Measurements from ENCODE around the gene POU6F2. TPM values are rescaled to one million over a fixed set of nuclear protein-coding genes. Genes with fewer than 3 reads are reported as not detected.

The POU6F2 gene
- total and polyA plus RNA-seq, 2 donors from 2014 or later: 0.47 TPM; not detected in 1

DNA sequence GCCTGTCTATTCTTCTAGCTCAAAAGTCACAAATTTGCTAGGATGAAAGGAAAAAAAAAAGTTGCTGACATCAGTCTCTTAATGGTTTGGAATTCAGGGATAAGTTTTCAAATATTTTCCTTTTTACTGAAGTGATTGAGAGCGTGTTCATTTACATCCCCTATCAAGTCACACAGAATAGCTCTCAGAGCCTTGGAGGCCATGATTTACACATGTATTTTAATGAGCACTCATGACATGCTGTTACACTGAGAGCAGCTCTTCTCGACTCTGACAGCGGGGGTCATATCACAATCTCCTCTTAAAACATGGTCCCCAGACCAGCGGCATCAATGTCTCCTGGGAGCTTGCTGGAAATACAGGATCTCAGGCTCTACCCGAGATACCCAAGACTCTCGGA, 232.7 kb downstream of the POU6F2 start:
- no peak overlapping the region for H3K4me3 ChIP-seq (ENCODE audit: low read length in 3 of 3)
- H3K27ac ChIP-seq (ENCODE audit: low read depth in 2 of 2, low read length in 2 of 2): no peak overlapping the region
- H3K9me3 ChIP-seq (ENCODE audit: control insufficient read depth in 2 of 3, insufficient read depth in 1 of 3, low read length in 3 of 3): no peaks in the 10 kb centered on the region
- H3K4me1 ChIP-seq (ENCODE audit: control insufficient read depth in 2 of 3, insufficient read depth in 2 of 3, low read depth in 1 of 3, low read length in 3 of 3): no peaks in the 10 kb centered on the region
- no peaks in the 10 kb centered on the region for H3K27me3 ChIP-seq (ENCODE audit: control insufficient read depth, insufficient read depth, low read length)
- no peaks in the 10 kb centered on the region for H3K36me3 ChIP-seq (ENCODE audit: control insufficient read depth in 2 of 3, insufficient read depth in 3 of 3, low read length in 3 of 3)
- TF ChIP-seq CTCF (IDR thresholded peaks at IDR 0.05; ENCODE audit: borderline replicate concordance, extremely low read depth, insufficient read depth): no peak
- peak in 3 of 5 donors; percentile 15 to 55 (median 48) for DNase-seq
- FAIRE-seq: no peak
- no peak overlapping the region for H3K9ac ChIP-seq (ENCODE audit: low read length in 3 of 3)
- intact Hi-C loops (cut with DNase I): no loop called here

DNA sequence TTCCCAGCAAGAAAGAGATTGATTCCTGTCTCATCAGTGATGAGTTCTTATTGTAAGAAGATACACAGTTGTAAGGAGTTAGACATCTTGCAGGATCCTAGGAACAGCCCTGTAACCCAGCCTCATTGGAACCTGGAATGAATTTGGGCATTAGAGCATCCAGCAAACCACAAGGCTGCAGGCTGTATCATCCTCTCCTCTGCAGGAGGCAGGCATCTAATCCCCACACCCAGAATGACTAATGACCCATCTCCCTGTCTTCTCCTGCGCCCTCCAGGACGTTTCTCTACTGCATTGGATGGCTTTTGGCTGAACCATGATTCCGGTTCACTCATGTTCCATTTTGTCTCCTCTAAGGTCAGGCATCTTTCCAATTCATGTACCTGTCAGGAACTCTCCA, 233.9 kb downstream of the POU6F2 start:
- Histone ChIP-seq H3K4me1 (ENCODE audit: control insufficient read depth in 2 of 3, insufficient read depth in 2 of 3, low read depth in 1 of 3, low read length in 3 of 3) (no peaks in the 10 kb centered on the region), H3K27ac (ENCODE audit: low read depth in 2 of 2, low read length in 2 of 2) (no peak overlapping the region), H3K4me3 (ENCODE audit: low read length in 3 of 3) (no peak overlapping the region), H3K27me3 (ENCODE audit: control insufficient read depth, insufficient read depth, low read length) (no peaks in the 10 kb centered on the region), H3K9me3 (ENCODE audit: control insufficient read depth in 2 of 3, insufficient read depth in 1 of 3, low read length in 3 of 3) (no peaks in the 10 kb centered on the region), H3K9ac (ENCODE audit: low read length in 3 of 3) (no peak overlapping the region), H3K36me3 (ENCODE audit: control insufficient read depth in 2 of 3, insufficient read depth in 3 of 3, low read length in 3 of 3) (no peaks in the 10 kb centered on the region)
- DNase-seq (no peak), FAIRE-seq (no peak)
- intact Hi-C loops (cut with DNase I): no loop called here
- no peak for TF ChIP-seq CTCF (IDR thresholded peaks at IDR 0.05; ENCODE audit: borderline replicate concordance, extremely low read depth, insufficient read depth)

DNA sequence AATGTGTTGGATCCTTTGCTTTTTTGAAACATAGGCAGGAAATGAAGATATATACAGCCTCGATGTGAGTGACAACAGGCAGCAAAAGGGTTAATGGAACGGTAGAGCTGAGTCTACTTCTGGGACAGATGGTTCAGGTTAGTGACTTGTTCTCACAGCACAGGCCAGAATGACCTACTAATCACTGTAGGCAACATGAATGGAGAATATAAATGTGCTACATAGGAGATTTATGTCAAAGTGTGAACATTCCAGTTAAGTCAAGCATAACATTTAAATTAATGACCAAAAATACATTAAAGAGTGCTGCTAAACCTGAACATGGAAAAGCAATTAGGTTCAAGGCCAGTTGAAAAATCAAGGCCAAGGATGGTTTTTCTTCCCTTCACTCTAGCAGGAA, 235.2 kb downstream of the POU6F2 start:
- intact Hi-C loops (cut with DNase I): no loop called here
- FAIRE-seq: no peak
- Histone ChIP-seq H3K27me3 (ENCODE audit: control insufficient read depth, insufficient read depth, low read length) (no peaks in the 10 kb centered on the region), H3K9me3 (ENCODE audit: control insufficient read depth in 2 of 3, insufficient read depth in 1 of 3, low read length in 3 of 3) (no peaks in the 10 kb centered on the region), H3K36me3 (ENCODE audit: control insufficient read depth in 2 of 3, insufficient read depth in 3 of 3, low read length in 3 of 3) (no peaks in the 10 kb centered on the region), H3K4me1 (ENCODE audit: control insufficient read depth in 2 of 3, insufficient read depth in 2 of 3, low read depth in 1 of 3, low read length in 3 of 3) (no peaks in the 10 kb centered on the region), H3K4me3 (ENCODE audit: low read length in 3 of 3) (no peak overlapping the region), H3K27ac (ENCODE audit: low read depth in 2 of 2, low read length in 2 of 2) (no peak overlapping the region), H3K9ac (ENCODE audit: low read length in 3 of 3) (no peak overlapping the region)
- TF ChIP-seq CTCF (IDR thresholded peaks at IDR 0.05; ENCODE audit: borderline replicate concordance, extremely low read depth, insufficient read depth): no peak
- DNase-seq: peak in 2 of 5 donors; percentile 70 to 77

- FAIRE-seq: no peak
- no peak overlapping the region for H3K9ac ChIP-seq (ENCODE audit: low read length in 3 of 3)
- no peaks in the 10 kb centered on the region for H3K36me3 ChIP-seq (ENCODE audit: control insufficient read depth in 2 of 3, insufficient read depth in 3 of 3, low read length in 3 of 3)
- peak in 2 of 5 donors; percentile 67 to 70 for DNase-seq
- H3K4me3 ChIP-seq (ENCODE audit: low read length in 3 of 3): no peak overlapping the region
- intact Hi-C loops (cut with DNase I): no loop called here
- H3K27me3 ChIP-seq (ENCODE audit: control insufficient read depth, insufficient read depth, low read length): no peaks in the 10 kb centered on the region
- H3K4me1 ChIP-seq (ENCODE audit: control insufficient read depth in 2 of 3, insufficient read depth in 2 of 3, low read depth in 1 of 3, low read length in 3 of 3): no peaks in the 10 kb centered on the region
- H3K27ac ChIP-seq (ENCODE audit: low read depth in 2 of 2, low read length in 2 of 2): no peak overlapping the region
- no peak for TF ChIP-seq CTCF (IDR thresholded peaks at IDR 0.05; ENCODE audit: borderline replicate concordance, extremely low read depth, insufficient read depth)
- no peaks in the 10 kb centered on the region for H3K9me3 ChIP-seq (ENCODE audit: control insufficient read depth in 2 of 3, insufficient read depth in 1 of 3, low read length in 3 of 3)
These were observed 240.1 kb downstream of the POU6F2 start for GRCh38 chr7:39217783-39218182.

Data from kidney (tissue), 14 donors.